ENCODE data around the gene CCNF.
"Not testable (repeated sequence)": the region's sequence is repeated elsewhere in the genome, so short reads cannot be mapped to it uniquely, and the experiment has no call there.

The CCNF gene

DNA sequence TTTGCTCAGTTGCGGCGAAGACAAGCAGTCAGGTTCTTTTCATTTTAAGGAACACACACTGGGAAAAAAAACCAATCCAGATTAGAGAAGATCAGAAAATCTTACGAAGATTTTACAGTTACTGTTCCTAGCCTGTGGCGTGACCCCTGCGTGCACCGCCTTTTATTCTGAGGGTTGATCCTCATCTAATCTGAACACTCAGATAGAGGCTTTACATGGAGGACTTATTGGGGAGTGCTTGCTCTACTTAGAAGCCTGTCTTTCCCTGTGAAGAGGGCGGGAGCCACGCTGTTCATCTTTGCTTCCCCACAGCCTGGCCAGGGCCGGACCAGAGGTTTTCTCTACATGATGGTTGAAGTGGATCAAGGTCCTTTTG lies 47.1 kb downstream of the CCNF start:
- no peak overlapping the region for H3K27ac ChIP-seq (ENCODE audit: low read length)
- peaks cover 47% of the 10 kb centered on the region for H3K27me3 ChIP-seq (ENCODE audit: control insufficient read depth, insufficient read depth, low read length)
- H3K4me3 ChIP-seq (ENCODE audit: low read length): no peak overlapping the region
- no peaks in the 10 kb centered on the region for H3K9me3 ChIP-seq (ENCODE audit: control insufficient read depth, low read depth, low read length)
- H3K4me1 ChIP-seq (ENCODE audit: control insufficient read depth, low read depth, low read length): no peaks in the 10 kb centered on the region
- H3K9ac ChIP-seq (ENCODE audit: low read length): no peak overlapping the region
- no peaks in the 10 kb centered on the region for H3K36me3 ChIP-seq (ENCODE audit: control insufficient read depth, low read depth, low read length)

DNA sequence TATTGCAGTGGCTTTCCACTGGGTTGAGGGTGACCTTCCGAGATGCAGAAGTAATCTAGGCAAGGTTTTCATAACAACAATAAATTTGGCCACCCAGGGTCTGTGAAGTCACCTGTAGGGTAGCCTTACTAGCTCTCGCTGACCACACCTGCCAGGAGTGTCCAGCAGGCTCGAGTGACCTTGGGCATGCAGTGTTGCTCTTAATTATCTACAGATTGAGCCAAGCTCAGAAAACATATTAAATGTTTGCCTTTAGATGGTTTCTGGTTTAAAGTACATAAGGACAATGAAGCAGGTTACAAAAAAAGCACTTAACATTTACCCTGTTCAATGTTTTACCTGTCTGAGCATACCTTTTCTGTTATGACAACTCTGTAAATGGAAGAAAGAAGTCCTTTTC lies 47.5 kb downstream of the CCNF start:
- H3K4me3 ChIP-seq (ENCODE audit: low read length): no peak overlapping the region
- no peak overlapping the region for H3K9ac ChIP-seq (ENCODE audit: low read length)
- H3K27me3 ChIP-seq (ENCODE audit: control insufficient read depth, insufficient read depth, low read length): peaks cover 43% of the 10 kb centered on the region
- H3K36me3 ChIP-seq (ENCODE audit: control insufficient read depth, low read depth, low read length): no peaks in the 10 kb centered on the region
- no peak overlapping the region for H3K27ac ChIP-seq (ENCODE audit: low read length)
- H3K4me1 ChIP-seq (ENCODE audit: control insufficient read depth, low read depth, low read length): no peaks in the 10 kb centered on the region
- no peaks in the 10 kb centered on the region for H3K9me3 ChIP-seq (ENCODE audit: control insufficient read depth, low read depth, low read length)

DNA sequence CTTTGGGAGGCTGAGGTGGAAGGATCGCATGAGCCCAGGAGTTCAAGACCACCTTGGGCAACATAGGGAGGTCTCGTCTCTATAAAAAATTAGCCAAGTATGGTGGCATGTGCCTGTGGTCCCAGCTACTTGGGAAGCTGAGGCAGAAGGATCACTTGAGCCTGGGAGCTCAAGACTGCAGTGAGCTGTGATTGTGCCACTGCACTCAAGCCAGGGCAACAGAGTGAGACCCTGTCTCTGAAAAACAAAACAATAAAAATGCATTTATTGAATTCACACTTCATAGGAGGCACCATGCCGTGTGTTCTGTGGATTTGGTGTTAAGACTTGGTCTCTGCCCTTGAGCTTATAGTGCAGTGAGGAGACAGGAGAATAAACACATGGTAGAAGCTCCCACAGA lies 48.1 kb downstream of the CCNF start:
- H3K9ac ChIP-seq (ENCODE audit: low read length): no peak overlapping the region
- no peak overlapping the region for H3K4me3 ChIP-seq (ENCODE audit: low read length)
- no peaks in the 10 kb centered on the region for H3K36me3 ChIP-seq (ENCODE audit: control insufficient read depth, low read depth, low read length)
- no peaks in the 10 kb centered on the region for H3K4me1 ChIP-seq (ENCODE audit: control insufficient read depth, low read depth, low read length)
- H3K9me3 ChIP-seq (ENCODE audit: control insufficient read depth, low read depth, low read length): no peaks in the 10 kb centered on the region
- H3K27me3 ChIP-seq (ENCODE audit: control insufficient read depth, insufficient read depth, low read length): peaks cover 37% of the 10 kb centered on the region
- H3K27ac ChIP-seq (ENCODE audit: low read length): no peak overlapping the region

DNA sequence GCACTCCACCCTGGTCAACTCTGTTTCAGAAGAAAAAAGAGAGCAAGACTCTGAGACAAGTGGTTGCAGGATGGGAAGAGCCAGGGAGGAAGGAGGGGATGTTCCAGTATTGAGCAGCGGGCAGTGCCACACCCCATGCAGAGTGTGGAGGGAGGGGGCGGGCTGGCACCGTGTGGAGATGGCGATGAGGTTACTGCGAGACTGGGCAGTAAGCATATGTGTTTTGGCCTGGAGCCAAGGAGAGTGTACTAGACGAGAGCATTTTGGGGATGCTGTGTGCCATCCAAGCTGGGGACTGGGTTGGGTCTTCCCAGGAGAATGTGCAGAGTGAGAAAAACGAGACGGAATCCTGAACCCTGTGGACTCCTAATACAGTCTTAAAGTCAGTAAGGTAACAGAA lies 49.0 kb downstream of the CCNF start:
- Histone ChIP-seq H3K9me3 (ENCODE audit: control insufficient read depth, low read depth, low read length) (no peaks in the 10 kb centered on the region), H3K27me3 (ENCODE audit: control insufficient read depth, insufficient read depth, low read length) (peaks cover 28% of the 10 kb centered on the region), H3K27ac (ENCODE audit: low read length) (no peak overlapping the region), H3K4me3 (ENCODE audit: low read length) (no peak overlapping the region), H3K36me3 (ENCODE audit: control insufficient read depth, low read depth, low read length) (no peaks in the 10 kb centered on the region), H3K9ac (ENCODE audit: low read length) (no peak overlapping the region), H3K4me1 (ENCODE audit: control insufficient read depth, low read depth, low read length) (no peaks in the 10 kb centered on the region)

DNA sequence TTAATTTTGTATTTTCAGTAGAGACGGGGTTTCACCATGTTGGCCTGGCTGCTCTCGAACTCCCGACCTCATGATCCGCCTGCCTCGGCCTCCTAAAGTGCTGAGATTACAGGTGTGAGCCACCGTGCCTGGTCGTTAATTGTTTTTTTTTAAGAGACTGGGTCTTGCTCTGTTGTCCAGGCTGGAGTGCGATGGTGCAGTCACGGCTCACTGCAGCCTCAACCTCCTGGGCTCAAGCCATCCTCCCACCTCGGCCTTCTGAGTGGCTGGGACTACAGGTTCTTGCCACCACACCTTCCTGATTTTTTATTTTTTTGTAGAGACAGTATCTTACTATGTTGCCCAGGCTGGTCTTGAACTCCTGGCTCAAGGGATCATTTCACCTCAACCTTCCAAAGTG lies 50.7 kb downstream of the CCNF start:
- not testable (repeated sequence) for H3K27ac ChIP-seq (ENCODE audit: low read length); H3K9me3 ChIP-seq (ENCODE audit: control insufficient read depth, low read depth, low read length); H3K36me3 ChIP-seq (ENCODE audit: control insufficient read depth, low read depth, low read length); H3K4me3 ChIP-seq (ENCODE audit: low read length); H3K4me1 ChIP-seq (ENCODE audit: control insufficient read depth, low read depth, low read length); H3K9ac ChIP-seq (ENCODE audit: low read length)
- H3K27me3 ChIP-seq (ENCODE audit: control insufficient read depth, insufficient read depth, low read length): peaks cover 16% of the 10 kb centered on the region

DNA sequence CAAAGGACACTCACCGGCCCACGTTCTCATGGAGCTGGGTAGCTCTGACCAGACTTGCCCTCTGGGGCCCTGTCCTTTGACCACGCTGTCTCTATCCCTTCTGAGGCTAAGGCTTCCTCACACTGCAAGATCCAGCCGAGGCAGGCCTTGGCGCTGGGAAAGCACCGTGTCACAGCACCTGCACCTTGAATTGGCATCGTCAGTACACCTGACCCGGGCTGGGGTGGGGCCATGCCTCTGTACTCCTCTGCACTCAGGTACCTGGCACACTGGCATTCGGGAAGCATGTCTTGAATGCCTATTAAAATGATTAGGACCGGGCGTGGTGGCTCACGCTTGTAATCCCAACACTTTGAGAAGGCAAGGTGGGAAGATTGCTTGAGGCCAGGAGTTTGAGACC lies 51.7 kb downstream of the CCNF start:
- Histone ChIP-seq H3K27ac (ENCODE audit: low read length) (no peak overlapping the region), H3K4me1 (ENCODE audit: control insufficient read depth, low read depth, low read length) (no peaks in the 10 kb centered on the region), H3K9me3 (ENCODE audit: control insufficient read depth, low read depth, low read length) (no peaks in the 10 kb centered on the region), H3K36me3 (ENCODE audit: control insufficient read depth, low read depth, low read length) (no peaks in the 10 kb centered on the region), H3K9ac (ENCODE audit: low read length) (no peak overlapping the region), H3K27me3 (ENCODE audit: control insufficient read depth, insufficient read depth, low read length) (peaks cover 11% of the 10 kb centered on the region), H3K4me3 (ENCODE audit: low read length) (no peak overlapping the region)

DNA sequence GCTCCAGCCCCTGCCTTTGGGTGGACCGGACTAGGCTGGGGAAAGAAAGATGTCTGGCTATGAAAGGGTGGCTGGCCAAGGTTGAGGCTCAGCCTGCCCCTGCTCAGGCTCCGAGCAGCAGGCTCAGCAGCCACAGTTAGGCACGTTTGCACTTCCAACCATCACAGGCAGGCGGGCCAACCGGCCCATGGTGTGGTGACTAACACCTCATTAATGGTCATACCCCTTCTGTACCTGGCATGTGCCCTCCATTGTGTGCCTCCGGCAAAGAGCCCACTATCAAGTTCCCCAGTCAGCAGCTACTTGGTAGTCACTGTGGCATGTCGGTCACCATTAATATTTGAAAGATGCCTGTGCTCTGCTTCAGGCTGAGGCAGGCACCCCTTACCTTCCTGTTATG lies 52.4 kb downstream of the CCNF start:
- Histone ChIP-seq H3K9me3 (ENCODE audit: control insufficient read depth, low read depth, low read length) (no peaks in the 10 kb centered on the region), H3K9ac (ENCODE audit: low read length) (no peak overlapping the region), H3K4me1 (ENCODE audit: control insufficient read depth, low read depth, low read length) (no peaks in the 10 kb centered on the region), H3K27ac (ENCODE audit: low read length) (no peak overlapping the region), H3K36me3 (ENCODE audit: control insufficient read depth, low read depth, low read length) (no peaks in the 10 kb centered on the region), H3K27me3 (ENCODE audit: control insufficient read depth, insufficient read depth, low read length) (peaks cover 4% of the 10 kb centered on the region), H3K4me3 (ENCODE audit: low read length) (no peak overlapping the region)

DNA sequence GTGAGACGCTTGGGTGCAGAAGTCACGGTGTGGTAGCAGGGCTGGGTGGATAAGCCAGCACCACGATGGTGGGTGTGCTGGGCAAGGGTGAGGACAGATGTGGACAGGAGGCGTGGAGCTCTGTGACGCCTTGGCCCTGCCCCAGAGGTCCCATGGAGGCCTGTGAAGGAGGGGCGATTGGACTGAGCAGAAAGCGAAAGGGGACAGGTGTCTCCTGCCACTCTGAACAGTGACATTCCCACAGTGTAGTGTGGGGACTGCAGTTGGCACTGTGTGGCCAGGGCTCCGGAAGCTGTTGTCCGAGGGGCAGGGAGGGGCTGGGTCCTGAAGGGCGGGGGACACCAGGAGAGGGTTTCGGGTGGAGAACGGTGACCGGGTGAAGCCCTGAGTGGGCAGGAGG lies 53.0 kb downstream of the CCNF start:
- H3K27ac ChIP-seq (ENCODE audit: low read length): no peak overlapping the region
- no peak overlapping the region for H3K9ac ChIP-seq (ENCODE audit: low read length)
- no peaks in the 10 kb centered on the region for H3K36me3 ChIP-seq (ENCODE audit: control insufficient read depth, low read depth, low read length)
- H3K9me3 ChIP-seq (ENCODE audit: control insufficient read depth, low read depth, low read length): no peaks in the 10 kb centered on the region
- H3K27me3 ChIP-seq (ENCODE audit: control insufficient read depth, insufficient read depth, low read length): no peaks in the 10 kb centered on the region
- H3K4me3 ChIP-seq (ENCODE audit: low read length): no peak overlapping the region
- no peaks in the 10 kb centered on the region for H3K4me1 ChIP-seq (ENCODE audit: control insufficient read depth, low read depth, low read length)

DNA sequence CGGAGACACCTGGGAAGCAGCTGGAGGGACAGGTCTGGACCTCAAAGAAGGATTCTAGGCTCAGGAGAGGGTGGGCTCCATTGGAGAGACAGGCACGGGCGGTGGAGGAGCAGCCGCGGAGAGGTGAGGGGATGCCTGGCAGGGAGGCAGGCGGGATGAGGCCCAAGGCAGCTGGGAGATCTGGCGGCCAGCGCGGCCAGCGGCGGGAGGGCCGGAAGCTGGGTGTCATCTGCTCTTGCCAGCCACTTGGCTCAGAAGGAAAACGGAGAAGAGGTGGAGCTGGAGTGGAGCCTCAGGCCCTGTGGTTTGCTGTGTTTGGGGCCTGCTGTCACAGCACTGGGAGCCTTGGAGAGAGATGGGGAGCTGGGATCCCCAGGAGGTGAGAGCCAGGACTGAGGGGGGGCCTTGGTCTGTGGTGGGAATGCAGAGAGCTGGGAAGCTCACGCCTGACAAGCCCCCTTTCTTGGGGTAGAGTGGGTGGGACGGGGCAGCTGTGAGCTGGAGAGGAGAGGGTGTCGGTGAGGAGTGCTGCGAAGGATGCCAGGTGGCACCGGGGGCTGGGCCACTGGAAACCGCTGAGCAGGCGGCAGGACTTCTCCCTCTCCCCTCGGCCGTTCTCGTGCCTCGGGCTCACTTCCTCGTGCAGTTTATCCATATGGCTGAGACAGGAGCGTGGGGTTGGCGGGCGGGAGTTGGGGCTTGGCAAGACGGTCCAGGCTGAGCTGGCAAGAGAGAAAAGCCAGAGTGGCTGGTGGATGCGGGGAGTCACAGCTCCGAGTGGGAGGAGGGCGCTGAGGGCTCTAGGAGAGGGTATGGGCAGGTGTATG lies 53.7 kb downstream of the CCNF start:
- H3K36me3 ChIP-seq (ENCODE audit: control insufficient read depth, low read depth, low read length): no peaks in the 10 kb centered on the region
- no peak overlapping the region for H3K9ac ChIP-seq (ENCODE audit: low read length)
- no peak overlapping the region for H3K4me3 ChIP-seq (ENCODE audit: low read length)
- no peak overlapping the region for H3K27ac ChIP-seq (ENCODE audit: low read length)
- no peaks in the 10 kb centered on the region for H3K4me1 ChIP-seq (ENCODE audit: control insufficient read depth, low read depth, low read length)
- no peaks in the 10 kb centered on the region for H3K9me3 ChIP-seq (ENCODE audit: control insufficient read depth, low read depth, low read length)
- H3K27me3 ChIP-seq (ENCODE audit: control insufficient read depth, insufficient read depth, low read length): no peaks in the 10 kb centered on the region

DNA sequence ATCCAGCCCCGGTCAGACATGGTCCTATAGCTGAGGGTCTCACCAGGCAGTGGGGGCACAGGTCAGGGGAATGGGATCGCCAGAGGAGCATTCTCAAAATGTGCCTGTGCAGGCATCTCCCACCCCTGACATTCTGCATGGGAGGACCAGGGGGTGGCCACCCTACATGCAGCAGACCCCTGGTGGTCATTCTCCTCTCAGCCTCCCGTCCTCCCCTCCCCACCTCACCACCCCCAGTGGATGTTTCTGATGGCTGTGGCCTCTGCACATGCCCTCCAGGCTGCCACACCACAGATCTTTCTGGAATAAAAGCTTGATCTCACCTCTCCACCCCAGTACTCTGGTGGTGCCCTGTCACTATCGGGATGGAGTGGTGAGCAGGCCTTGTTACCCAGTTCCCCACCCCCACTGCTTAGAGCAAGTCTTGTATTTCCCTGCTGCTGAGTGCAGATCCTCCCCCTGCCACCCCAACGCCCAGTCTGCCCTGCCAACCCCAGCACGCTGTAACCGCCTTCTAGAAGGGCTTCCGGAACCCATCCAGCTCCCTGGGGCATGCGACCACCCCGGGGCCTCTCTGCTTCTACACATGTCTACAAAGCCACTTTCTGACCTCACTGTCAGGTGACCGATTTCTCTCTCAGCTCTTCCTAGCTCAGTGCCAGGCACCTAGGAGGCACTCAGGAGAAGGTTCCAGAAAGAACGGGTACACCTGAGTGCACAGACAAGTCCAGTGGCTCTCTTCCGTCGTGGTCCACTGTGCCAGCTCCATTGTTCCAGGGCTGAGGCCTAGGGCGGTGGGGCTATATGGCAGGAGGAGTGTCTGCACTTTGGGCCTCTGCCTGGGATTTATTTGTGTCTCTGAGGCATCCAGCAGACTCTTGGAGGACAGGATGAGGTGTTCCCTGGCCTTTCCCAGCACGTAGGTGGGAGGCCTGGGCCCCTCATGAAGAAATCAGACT lies 55.0 kb downstream of the CCNF start:
- Histone ChIP-seq H3K9ac (ENCODE audit: low read length) (no peak overlapping the region), H3K4me1 (ENCODE audit: control insufficient read depth, low read depth, low read length) (no peaks in the 10 kb centered on the region), H3K9me3 (ENCODE audit: control insufficient read depth, low read depth, low read length) (no peaks in the 10 kb centered on the region), H3K27ac (ENCODE audit: low read length) (no peak overlapping the region), H3K4me3 (ENCODE audit: low read length) (no peak overlapping the region), H3K27me3 (ENCODE audit: control insufficient read depth, insufficient read depth, low read length) (no peaks in the 10 kb centered on the region), H3K36me3 (ENCODE audit: control insufficient read depth, low read depth, low read length) (no peaks in the 10 kb centered on the region)

DNA sequence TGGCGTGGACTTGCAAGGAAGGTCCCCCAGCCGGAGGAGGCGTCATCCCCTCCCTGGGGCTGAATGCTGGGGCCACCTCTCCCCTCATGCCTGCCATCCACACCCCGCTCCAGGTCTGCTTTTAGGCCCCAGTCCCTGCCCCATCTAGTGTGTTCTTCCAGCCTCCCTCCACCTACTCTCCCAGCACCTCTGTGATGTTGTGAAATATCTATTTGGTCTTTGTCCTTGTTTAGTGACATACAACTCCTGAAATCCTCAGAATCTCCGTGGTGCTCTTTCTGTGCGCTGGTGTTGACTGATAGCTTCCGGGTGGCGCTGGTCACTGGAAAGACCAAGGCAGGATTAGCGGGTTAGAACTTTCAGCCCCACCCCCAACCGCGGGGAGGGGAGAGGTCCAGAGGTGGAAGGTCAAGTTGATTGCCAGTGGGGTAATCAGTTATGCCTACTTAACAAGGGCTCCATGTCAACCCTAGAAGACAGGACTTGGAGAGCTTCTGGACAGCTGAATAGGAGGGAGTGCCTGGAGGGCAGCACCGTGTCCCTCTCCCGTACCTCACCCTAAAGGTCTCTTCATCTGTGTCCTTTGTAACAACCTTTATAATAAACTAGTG lies 55.8 kb downstream of the CCNF start:
- Histone ChIP-seq H3K27me3 (ENCODE audit: control insufficient read depth, insufficient read depth, low read length) (no peaks in the 10 kb centered on the region), H3K4me3 (ENCODE audit: low read length) (no peak overlapping the region), H3K4me1 (ENCODE audit: control insufficient read depth, low read depth, low read length) (no peaks in the 10 kb centered on the region), H3K9ac (ENCODE audit: low read length) (no peak overlapping the region), H3K27ac (ENCODE audit: low read length) (no peak overlapping the region), H3K9me3 (ENCODE audit: control insufficient read depth, low read depth, low read length) (no peaks in the 10 kb centered on the region), H3K36me3 (ENCODE audit: control insufficient read depth, low read depth, low read length) (no peaks in the 10 kb centered on the region)

Measured in iPS-18a (cell line).